GM23338 (cell line): ENCODE measurements around the gene USP15. TPM values are rescaled to one million over a fixed set of nuclear protein-coding genes. Genes with fewer than 3 reads are reported as not detected.

Experiments used
- ATAC-seq: fragments of 200-7000 bp; cut with Tn5 transposase; 3 replicates; pipeline ENCODE4 v1.9.1; 2020
- DNase-seq: peaks from one replicate; pipeline ENCODE4 v3.0.0-alpha.2; 2015; ENCODE audit warnings: low spot score
- H2AFZ ChIP-seq: fragments of 200-600 bp; sonication (generic); 2 replicates; pipeline ENCODE4 v1.8.0; 2016; ENCODE audit warnings: antibody characterized with exemption, mild to moderate bottlenecking, moderate library complexity
- H3F3A ChIP-seq: fragments of 200-600 bp; sonication (generic); replicated peaks from 2 replicates; pipeline ENCODE4 v1.8.0; 2017; ENCODE audit warnings: antibody characterized with exemption, mixed run types, low read depth
- H3K27ac ChIP-seq: fragments of 200-600 bp; sonication (generic); 2 replicates; pipeline ENCODE4 v1.6.1; 2016; ENCODE audit warnings: low read depth
- H3K27me3 ChIP-seq: fragments of 200-600 bp; sonication (generic); 2 replicates; pipeline ENCODE4 v1.8.0; 2016; ENCODE audit warnings: mild to moderate bottlenecking, mixed run types, moderate library complexity; ENCODE audit not compliant: insufficient read depth
- H3K36me3 ChIP-seq: fragments of 200-600 bp; sonication (generic); 2 replicates; pipeline ENCODE4 v1.8.0; 2016; ENCODE audit warnings: mild to moderate bottlenecking; ENCODE audit not compliant: insufficient read depth
- H3K4me1 ChIP-seq: fragments of 200-600 bp; sonication (generic); 2 replicates; pipeline ENCODE4 v1.8.0; 2016; ENCODE audit warnings: mild to moderate bottlenecking, moderate library complexity; ENCODE audit not compliant: insufficient read depth
- H3K4me2 ChIP-seq: fragments of 200-600 bp; sonication (generic); 2 replicates; pipeline ENCODE4 v1.7.1; 2017; ENCODE audit warnings: mixed run types
- H3K4me3 ChIP-seq: fragments of 200-600 bp; sonication (generic); 2 replicates; pipeline ENCODE4 v1.6.1; 2016; ENCODE audit warnings: mixed run types
- H3K79me2 ChIP-seq: fragments of 200-600 bp; sonication (generic); replicated peaks from 2 replicates; pipeline ENCODE4 v1.8.0; 2017; ENCODE audit warnings: mild to moderate bottlenecking; ENCODE audit not compliant: insufficient read depth
- H3K9me2 ChIP-seq: fragments of 200-600 bp; sonication (generic); 2 replicates; pipeline ENCODE4 v1.8.0; 2017; ENCODE audit not compliant: insufficient read depth
- H4K20me1 ChIP-seq: fragments of 200-600 bp; sonication (generic); replicated peaks from 2 replicates; pipeline ENCODE4 v1.8.0; 2017; ENCODE audit warnings: mild to moderate bottlenecking; ENCODE audit not compliant: insufficient read depth
- H3K27ac Mint-ChIP-seq: 2 replicates; pipeline ENCODE4 v1.8.0; 2020; ENCODE audit warnings: inconsistent platforms, mild to moderate bottlenecking, moderate library complexity, mixed read lengths
- H3K27me3 Mint-ChIP-seq: 3 replicates; pipeline ENCODE4 v1.8.0; 2022; ENCODE audit warnings: low read depth, mild to moderate bottlenecking, moderate library complexity, mixed read lengths, inconsistent platforms; ENCODE audit not compliant: insufficient read depth, poor library complexity
- H3K36me3 Mint-ChIP-seq: 3 replicates; pipeline ENCODE4 v1.8.0; 2021; ENCODE audit warnings: low read depth, mild to moderate bottlenecking, inconsistent platforms, moderate library complexity, mixed read lengths
- H3K4me1 Mint-ChIP-seq: 3 replicates; pipeline ENCODE4 v1.8.0; 2020; ENCODE audit warnings: mild to moderate bottlenecking, inconsistent platforms, mixed read lengths
- H3K4me3 Mint-ChIP-seq: 3 replicates; pipeline ENCODE4 v1.8.0; 2021; ENCODE audit warnings: moderate library complexity, mild to moderate bottlenecking, inconsistent platforms, mixed read lengths
- H3K9me3 Mint-ChIP-seq: 3 replicates; pipeline ENCODE4 v1.8.0; 2020; ENCODE audit warnings: moderate library complexity, mild to moderate bottlenecking, inconsistent platforms, mixed read lengths
- CTCF ChIP-seq, 2 experiments: fragments of 200-600 bp in 1 of 2; sonication (generic) in 1 of 2; conservative IDR thresholded peaks; 2 replicates each; pipeline versions ENCODE4 v1.5.1 to v1.6.1; 2016 to 2017; ENCODE audit warnings: antibody characterized with exemption in 2 of 2, low read depth in 2 of 2, mild to moderate bottlenecking in 2 of 2, moderate library complexity in 1 of 2
- EZH2phosphoT487 ChIP-seq: fragments of 200-600 bp; sonication (generic); IDR thresholded peaks from one replicate; pipeline ENCODE4 v1.8.1; 2018; ENCODE audit warnings: antibody characterized with exemption; ENCODE audit not compliant: unreplicated experiment
- NANOG ChIP-seq: IDR thresholded peaks from 2 replicates; pipeline ENCODE4 v1.6.1; 2016; ENCODE audit warnings: antibody characterized with exemption, borderline replicate concordance
- STAT1 ChIP-seq: IDR thresholded peaks from one replicate; pipeline ENCODE4 v1.6.1; 2016; ENCODE audit warnings: antibody characterized with exemption; ENCODE audit not compliant: unreplicated experiment
- ZNF114 ChIP-seq: fragments of 250-450 bp; sonication (Bioruptor Pico); IDR thresholded peaks from 2 replicates; pipeline ENCODE4 v1.5.0; 2020; ENCODE audit warnings: mild to moderate bottlenecking, moderate library complexity
- ZNF462 ChIP-seq: fragments of 250-450 bp; sonication (Bioruptor Pico); IDR thresholded peaks from 2 replicates; pipeline ENCODE4 v1.5.0; 2020; ENCODE audit warnings: mild to moderate bottlenecking, moderate library complexity
- polyA plus RNA-seq: library from polyadenylated mRNA; unstranded; fragments of >200 nt; fragmentation: Nextera tagmentation; extraction: Ambion mirVana; gene quantifications from 2 replicates; pipeline ENCODE4 v1.2.1, GENCODE V29; 2016
- total RNA-seq: library from RNA; depleted of rRNA; stranded (reverse); fragments of >200 nt; shearing (Covaris generic); gene quantifications from 2 replicates; pipeline ENCODE4 v1.2.3, GENCODE V29; 2014
- TF ChIP-seq, protein P1 (sequence below): IDR thresholded peaks from one replicate; pipeline ENCODE4 v1.6.1; 2018; ENCODE audit warnings: antibody characterized with exemption; ENCODE audit not compliant: unreplicated experiment

Gene USP15
- total and polyA plus RNA-seq, 2 experiments from 2014 or later = 29.5 to 60.3 TPM

- TF ChIP-seq ZNF462 (CRISPR knock-in tag) = no peak
- TF ChIP-seq ZNF114 (CRISPR knock-in tag) = no peak
- no peak for TF ChIP-seq NANOG
- TF ChIP-seq, protein P1, sequence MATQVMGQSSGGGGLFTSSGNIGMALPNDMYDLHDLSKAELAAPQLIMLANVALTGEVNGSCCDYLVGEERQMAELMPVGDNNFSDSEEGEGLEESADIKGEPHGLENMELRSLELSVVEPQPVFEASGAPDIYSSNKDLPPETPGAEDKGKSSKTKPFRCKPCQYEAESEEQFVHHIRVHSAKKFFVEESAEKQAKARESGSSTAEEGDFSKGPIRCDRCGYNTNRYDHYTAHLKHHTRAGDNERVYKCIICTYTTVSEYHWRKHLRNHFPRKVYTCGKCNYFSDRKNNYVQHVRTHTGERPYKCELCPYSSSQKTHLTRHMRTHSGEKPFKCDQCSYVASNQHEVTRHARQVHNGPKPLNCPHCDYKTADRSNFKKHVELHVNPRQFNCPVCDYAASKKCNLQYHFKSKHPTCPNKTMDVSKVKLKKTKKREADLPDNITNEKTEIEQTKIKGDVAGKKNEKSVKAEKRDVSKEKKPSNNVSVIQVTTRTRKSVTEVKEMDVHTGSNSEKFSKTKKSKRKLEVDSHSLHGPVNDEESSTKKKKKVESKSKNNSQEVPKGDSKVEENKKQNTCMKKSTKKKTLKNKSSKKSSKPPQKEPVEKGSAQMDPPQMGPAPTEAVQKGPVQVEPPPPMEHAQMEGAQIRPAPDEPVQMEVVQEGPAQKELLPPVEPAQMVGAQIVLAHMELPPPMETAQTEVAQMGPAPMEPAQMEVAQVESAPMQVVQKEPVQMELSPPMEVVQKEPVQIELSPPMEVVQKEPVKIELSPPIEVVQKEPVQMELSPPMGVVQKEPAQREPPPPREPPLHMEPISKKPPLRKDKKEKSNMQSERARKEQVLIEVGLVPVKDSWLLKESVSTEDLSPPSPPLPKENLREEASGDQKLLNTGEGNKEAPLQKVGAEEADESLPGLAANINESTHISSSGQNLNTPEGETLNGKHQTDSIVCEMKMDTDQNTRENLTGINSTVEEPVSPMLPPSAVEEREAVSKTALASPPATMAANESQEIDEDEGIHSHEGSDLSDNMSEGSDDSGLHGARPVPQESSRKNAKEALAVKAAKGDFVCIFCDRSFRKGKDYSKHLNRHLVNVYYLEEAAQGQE = no peak
These were observed 3.7 kb upstream of the USP15 start (continued) for GRCh38 chr12:62256408-62257096.

- Mint-ChIP-seq H3K4me1 (peaks cover 6% of the 10 kb centered on the region; the same call in 2 of the 3 replicates), H3K9me3 (no peaks in the 10 kb centered on the region), H3K27ac (no peak overlapping the region), H3K4me3 (no peak overlapping the region), H3K36me3 (peaks cover 2% of the 10 kb centered on the region; the same call in 2 of the 3 replicates), H3K27me3 (peaks cover 9% of the 10 kb centered on the region)
- Histone ChIP-seq H3K36me3 (no peaks in the 10 kb centered on the region), H3F3A (0 out of 2 replicates have a peak, but pooled peaks cover 3% of the 10 kb centered on the region), H3K4me1 (peaks cover 10% of the 10 kb centered on the region; the same call in 1 of the 2 replicates), H3K4me2 (no peak overlapping the region), H3K27ac (no peak overlapping the region), H2AFZ (no peak overlapping the region), H3K4me3 (no peak overlapping the region), H4K20me1 (peaks cover 8% of the 10 kb centered on the region; the same call in 1 of the 2 replicates), H3K79me2 (peaks cover 29% of the 10 kb centered on the region), H3K27me3 (no peaks in the 10 kb centered on the region), H3K9me2 (peaks cover 3% of the 10 kb centered on the region; the same call in 1 of the 2 replicates)
- TF ChIP-seq EZH2phosphoT487 (no peak), NANOG (no peak), CTCF (conservative IDR thresholded peaks at IDR 0.05; ENCODE audit: low read depth in 2 of 2) (no peak), STAT1 (no peak)
- DNase-seq (no peak), ATAC-seq (no peak)
These were observed 2.0 kb upstream of the USP15 start for GRCh38 chr12:62258231-62258630.
